ENCODE data around the gene DHRS3. TPM values are rescaled to one million over a fixed set of nuclear protein-coding genes. Genes with fewer than 3 reads are reported as not detected.

DHRS3 gene
- total RNA-seq, 1 experiment from 2014 or later, result 87.0 TPM

GRCh38 chr1:12539705-12540579 lies 78.1 kb downstream of the DHRS3 start:
- Histone ChIP-seq H3K27ac (ENCODE audit: low read depth, low read length) (peak overlapping the region; percentile 24; the same call in 1 of the 2 replicates), H3K4me3 (replicated peaks in 1 of 2; ENCODE audit: low read depth in 1 of 2, low read length in 2 of 2) (peak overlapping the region; percentile 25 to 48), H3K36me3 (ENCODE audit: control insufficient read depth in 1 of 2, insufficient read depth in 2 of 2, low read length in 2 of 2) (no peaks in the 10 kb centered on the region), H3K4me1 (ENCODE audit: control insufficient read depth in 1 of 2, insufficient read depth in 2 of 2, low read length in 2 of 2) (peaks cover 27 to 51% of the 10 kb centered on the region in 2 experiments), H3K9me2 (ENCODE audit: insufficient read depth) (no peaks in the 10 kb centered on the region), H3K9me3 (ENCODE audit: control insufficient read depth in 1 of 2, insufficient read depth in 1 of 2, low read depth in 1 of 2, low read length in 2 of 2) (no peaks in the 10 kb centered on the region), H4K20me1 (ENCODE audit: insufficient read depth) (no peaks in the 10 kb centered on the region), H3K79me2 (ENCODE audit: insufficient read depth, low read length) (no peaks in the 10 kb centered on the region), H3K9ac (ENCODE audit: low read length) (peak overlapping the region; percentile 55), H2AFZ (ENCODE audit: low read depth, low read length, poor library complexity, severe bottlenecking) (peak overlapping the region; percentile 28), H3K4me2 (ENCODE audit: low read length) (peak overlapping the region; percentile 80), H3K27me3 (ENCODE audit: insufficient read depth, low read length) (no peaks in the 10 kb centered on the region)
- DNase-seq (ENCODE audit: low read depth, low spot score) (peak; percentile 83), ATAC-seq (peak; percentile 75)
- ChIA-PET RAD21 (ENCODE audit: low non-redundant PET in 1 of 2, low total read pairs in 2 of 2, uncharacterized antibody in 2 of 2, unreplicated experiment in 2 of 2) (interaction anchor here (0.7 to 1.7 kb wide), 4 partner anchors 9 to 79 kb away, joined by 3 to 5 read pairs (median 4); partner anchors contain the start of gene DHRS3 (in 1 of the 2)), CTCF (interaction anchor here (0.8 kb wide), 1 partner anchor 76 kb away, joined by 4 read pairs; no protein-coding TSS in a partner anchor), POLR2A (interaction anchor here (0.6 to 1.7 kb wide), 6 partner anchors 10 to 609 kb away, joined by 3 to 9 read pairs (median 3); partner anchors contain the start of gene DHRS3)
- BruUV-seq (replicated peaks), result no TSS peak
- TF ChIP-seq, protein P1, sequence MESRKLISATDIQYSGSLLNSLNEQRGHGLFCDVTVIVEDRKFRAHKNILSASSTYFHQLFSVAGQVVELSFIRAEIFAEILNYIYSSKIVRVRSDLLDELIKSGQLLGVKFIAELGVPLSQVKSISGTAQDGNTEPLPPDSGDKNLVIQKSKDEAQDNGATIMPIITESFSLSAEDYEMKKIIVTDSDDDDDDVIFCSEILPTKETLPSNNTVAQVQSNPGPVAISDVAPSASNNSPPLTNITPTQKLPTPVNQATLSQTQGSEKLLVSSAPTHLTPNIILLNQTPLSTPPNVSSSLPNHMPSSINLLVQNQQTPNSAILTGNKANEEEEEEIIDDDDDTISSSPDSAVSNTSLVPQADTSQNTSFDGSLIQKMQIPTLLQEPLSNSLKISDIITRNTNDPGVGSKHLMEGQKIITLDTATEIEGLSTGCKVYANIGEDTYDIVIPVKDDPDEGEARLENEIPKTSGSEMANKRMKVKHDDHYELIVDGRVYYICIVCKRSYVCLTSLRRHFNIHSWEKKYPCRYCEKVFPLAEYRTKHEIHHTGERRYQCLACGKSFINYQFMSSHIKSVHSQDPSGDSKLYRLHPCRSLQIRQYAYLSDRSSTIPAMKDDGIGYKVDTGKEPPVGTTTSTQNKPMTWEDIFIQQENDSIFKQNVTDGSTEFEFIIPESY (IDR thresholded peaks at IDR 0.05; ENCODE audit: extremely low read depth, insufficient replicate concordance, low read length), result no peak
- TF ChIP-seq SRF (IDR thresholded peaks at IDR 0.05; ENCODE audit: low read depth) (no peak), ZFX (IDR thresholded peaks at IDR 0.05) (no peak; the same call in 1 of the 2 replicates), POLR2AphosphoS5 (IDR thresholded peaks at IDR 0.05; ENCODE audit: low read depth, low read length) (peak; percentile 28; the same call in 1 of the 2 replicates), JUND (IDR thresholded peaks at IDR 0.05) (no peak; the same call in none of the 2 replicates), CEBPB (IDR thresholded peaks at IDR 0.05; ENCODE audit: low read depth) (peak; percentile 82), RAD21 (IDR thresholded peaks at IDR 0.05; ENCODE audit: low read depth) (peak; percentile 57), EZH2 (IDR thresholded peaks at IDR 0.05) (no peak), SP1 (IDR thresholded peaks at IDR 0.05; ENCODE audit: low read depth) (peak; percentile 58), CBX3 (IDR thresholded peaks at IDR 0.05; ENCODE audit: low read depth) (peak; percentile 88), MAX (IDR thresholded peaks at IDR 0.05) (peak; percentile 29; the same call in 1 of the 2 replicates), FOSL1 (IDR thresholded peaks at IDR 0.05; ENCODE audit: low read depth) (peak; percentile 50; the same call in 1 of the 2 replicates)
- TF ChIP-seq, protein P2, sequence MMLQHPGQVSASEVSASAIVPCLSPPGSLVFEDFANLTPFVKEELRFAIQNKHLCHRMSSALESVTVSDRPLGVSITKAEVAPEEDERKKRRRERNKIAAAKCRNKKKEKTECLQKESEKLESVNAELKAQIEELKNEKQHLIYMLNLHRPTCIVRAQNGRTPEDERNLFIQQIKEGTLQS (IDR thresholded peaks at IDR 0.05), result no peak
- TF ChIP-seq, protein P3, sequence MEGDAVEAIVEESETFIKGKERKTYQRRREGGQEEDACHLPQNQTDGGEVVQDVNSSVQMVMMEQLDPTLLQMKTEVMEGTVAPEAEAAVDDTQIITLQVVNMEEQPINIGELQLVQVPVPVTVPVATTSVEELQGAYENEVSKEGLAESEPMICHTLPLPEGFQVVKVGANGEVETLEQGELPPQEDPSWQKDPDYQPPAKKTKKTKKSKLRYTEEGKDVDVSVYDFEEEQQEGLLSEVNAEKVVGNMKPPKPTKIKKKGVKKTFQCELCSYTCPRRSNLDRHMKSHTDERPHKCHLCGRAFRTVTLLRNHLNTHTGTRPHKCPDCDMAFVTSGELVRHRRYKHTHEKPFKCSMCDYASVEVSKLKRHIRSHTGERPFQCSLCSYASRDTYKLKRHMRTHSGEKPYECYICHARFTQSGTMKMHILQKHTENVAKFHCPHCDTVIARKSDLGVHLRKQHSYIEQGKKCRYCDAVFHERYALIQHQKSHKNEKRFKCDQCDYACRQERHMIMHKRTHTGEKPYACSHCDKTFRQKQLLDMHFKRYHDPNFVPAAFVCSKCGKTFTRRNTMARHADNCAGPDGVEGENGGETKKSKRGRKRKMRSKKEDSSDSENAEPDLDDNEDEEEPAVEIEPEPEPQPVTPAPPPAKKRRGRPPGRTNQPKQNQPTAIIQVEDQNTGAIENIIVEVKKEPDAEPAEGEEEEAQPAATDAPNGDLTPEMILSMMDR (IDR thresholded peaks at IDR 0.05 in 2 of 3, conservative IDR thresholded peaks at IDR 0.05 in 1 of 3; ENCODE audit: borderline replicate concordance in 1 of 3, insufficient read depth in 1 of 3, low read depth in 2 of 3, low read length in 2 of 3), result no peak
- intact Hi-C loops (cut with micrococcal nuclease), result loop anchor here (1.0 to 10.0 kb wide), 5 partner anchors 61 to 135 kb away; partner anchors contain the start of gene DHRS3

Data from HCT116 (cell line).